Spleen (tissue), 7 donors: Measurements from ENCODE around the gene WDR81.

Source experiments
- POLR2A ChIP-seq, 3 donors: fragments of 450-650 bp; IDR thresholded peaks; one replicate each; pipeline ENCODE4 v1.5.1; 2017; ENCODE audit warnings: antibody characterized with exemption in 3 of 3, mild to moderate bottlenecking in 1 of 3
- POLR2AphosphoS5 ChIP-seq, 3 donors: sonication (generic); formaldehyde crosslinking; IDR thresholded peaks; one replicate each; pipeline ENCODE4 v1.5.1; 2017; ENCODE audit warnings: antibody characterized with exemption in 3 of 3
- TF ChIP-seq, protein P1 (sequence below), 11 experiments: fragments of 200-600 bp in 7 of 11; fragments of 450-650 bp in 4 of 11; sonication (generic) in 4 of 11; IDR thresholded peaks in 8 of 11; conservative IDR thresholded peaks in 3 of 11; 1 replicate in 7 of 11; 2 replicates in 4 of 11; pipeline versions ENCODE4 v1.4.0 to v1.8.0; 2016 to 2021; ENCODE audit warnings: antibody characterized with exemption in 11 of 11, inconsistent platforms in 4 of 11, mild to moderate bottlenecking in 1 of 11
- donor health status: DM: no; HTN: no; CAD: no; lungs with moderate emphysema.
- donor health status: DM: no; HTN: no; CAD: no.
- donor health status: DM: no; HTN: no; CAD: no.

DNA sequence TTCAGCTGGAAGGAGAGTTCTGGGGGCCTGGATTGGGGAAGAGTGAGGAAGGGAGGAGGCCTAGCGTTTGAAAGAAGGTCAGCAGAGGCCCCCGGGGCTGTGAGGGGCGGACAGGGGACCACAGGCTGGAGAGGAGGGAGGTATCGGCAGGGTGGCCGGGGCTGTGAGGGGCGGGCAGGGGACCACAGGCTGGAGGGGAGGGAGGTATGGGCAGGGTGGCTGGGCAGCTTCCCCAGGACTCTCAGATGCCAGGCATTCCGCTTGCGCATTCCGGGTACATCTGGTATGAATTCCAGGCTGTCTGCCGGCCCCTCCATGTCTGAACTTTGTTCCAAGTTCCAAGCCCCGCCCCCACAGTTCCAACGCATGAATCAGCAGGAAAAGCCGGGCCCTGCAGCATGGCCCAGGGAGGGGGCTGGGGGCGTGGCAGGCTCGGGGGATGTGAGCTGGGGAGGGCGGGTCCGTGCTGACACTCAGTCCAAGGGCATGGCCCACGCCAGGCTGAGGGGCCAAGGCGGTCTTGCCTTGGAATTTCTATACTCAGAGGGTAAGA is 10.0 kb upstream of the WDR81 start:
- TF ChIP-seq, protein P1, sequence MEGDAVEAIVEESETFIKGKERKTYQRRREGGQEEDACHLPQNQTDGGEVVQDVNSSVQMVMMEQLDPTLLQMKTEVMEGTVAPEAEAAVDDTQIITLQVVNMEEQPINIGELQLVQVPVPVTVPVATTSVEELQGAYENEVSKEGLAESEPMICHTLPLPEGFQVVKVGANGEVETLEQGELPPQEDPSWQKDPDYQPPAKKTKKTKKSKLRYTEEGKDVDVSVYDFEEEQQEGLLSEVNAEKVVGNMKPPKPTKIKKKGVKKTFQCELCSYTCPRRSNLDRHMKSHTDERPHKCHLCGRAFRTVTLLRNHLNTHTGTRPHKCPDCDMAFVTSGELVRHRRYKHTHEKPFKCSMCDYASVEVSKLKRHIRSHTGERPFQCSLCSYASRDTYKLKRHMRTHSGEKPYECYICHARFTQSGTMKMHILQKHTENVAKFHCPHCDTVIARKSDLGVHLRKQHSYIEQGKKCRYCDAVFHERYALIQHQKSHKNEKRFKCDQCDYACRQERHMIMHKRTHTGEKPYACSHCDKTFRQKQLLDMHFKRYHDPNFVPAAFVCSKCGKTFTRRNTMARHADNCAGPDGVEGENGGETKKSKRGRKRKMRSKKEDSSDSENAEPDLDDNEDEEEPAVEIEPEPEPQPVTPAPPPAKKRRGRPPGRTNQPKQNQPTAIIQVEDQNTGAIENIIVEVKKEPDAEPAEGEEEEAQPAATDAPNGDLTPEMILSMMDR (IDR thresholded peaks at IDR 0.05 in 8 of 11, conservative IDR thresholded peaks at IDR 0.05 in 3 of 11): no peak
- no peak for TF ChIP-seq POLR2A (IDR thresholded peaks at IDR 0.05)
- peak in 1 of 3 donors; percentile 76 for TF ChIP-seq POLR2AphosphoS5 (IDR thresholded peaks at IDR 0.05)
